Liver (tissue), 9 donors: ENCODE results near the gene SLC38A3. TPM values are rescaled to one million over a fixed set of nuclear protein-coding genes. Genes with fewer than 3 reads are reported as not detected.
"Not testable (repeated sequence)": the region's sequence is repeated elsewhere in the genome, so short reads cannot be mapped to it uniquely, and the experiment has no call there.

ENCODE experiments used
- DNase-seq: peaks from one replicate; pipeline ENCODE4 v3.0.0-alpha.2; 2017; ENCODE audit warnings: low spot score
- H3K27ac ChIP-seq, 2 donors: one replicate each; pipeline ENCODE4 v1.7.0; 2013; ENCODE audit warnings: inconsistent platforms in 2 of 2, low read length in 2 of 2, control low read depth in 1 of 2, low read depth in 1 of 2, mild to moderate bottlenecking in 1 of 2
- H3K27me3 ChIP-seq, 4 donors: one replicate each; pipeline versions ENCODE4 v1.6.1 to v1.7.0; 2013; ENCODE audit warnings: low read length in 3 of 4, inconsistent platforms in 1 of 4, mild to moderate bottlenecking in 1 of 4, moderate library complexity in 1 of 4; ENCODE audit not compliant: control insufficient read depth in 4 of 4, insufficient read depth in 4 of 4
- H3K36me3 ChIP-seq, 4 donors: one replicate each; pipeline versions ENCODE4 v1.6.1 to v1.7.0; 2013; ENCODE audit warnings: low read length in 3 of 4, mild to moderate bottlenecking in 3 of 4, low read depth in 1 of 4, moderate library complexity in 1 of 4; ENCODE audit not compliant: control insufficient read depth in 4 of 4, insufficient read depth in 3 of 4
- H3K4me1 ChIP-seq, 4 donors: one replicate each; pipeline versions ENCODE4 v1.6.1 to v1.7.0; 2013; ENCODE audit warnings: low read length in 3 of 4, mild to moderate bottlenecking in 3 of 4, moderate library complexity in 1 of 4; ENCODE audit not compliant: control insufficient read depth in 4 of 4, insufficient read depth in 4 of 4
- H3K4me3 ChIP-seq, 3 donors: one replicate each; pipeline versions ENCODE4 v1.6.1 to v1.7.0; 2013; ENCODE audit warnings: low read length in 3 of 3, control low read depth in 1 of 3, low read depth in 1 of 3, mild to moderate bottlenecking in 1 of 3
- H3K9ac ChIP-seq, 2 donors: one replicate each; pipeline ENCODE4 v1.7.0; 2013; ENCODE audit warnings: low read length in 2 of 2, mild to moderate bottlenecking in 2 of 2, moderate library complexity in 2 of 2, control low read depth in 1 of 2, low read depth in 1 of 2
- H3K9me3 ChIP-seq, 4 donors: one replicate each; pipeline versions ENCODE4 v1.6.1 to v1.7.0; 2013; ENCODE audit warnings: low read length in 3 of 4; ENCODE audit not compliant: control insufficient read depth in 4 of 4
- HNF4G ChIP-seq: IDR thresholded peaks from 2 replicates; pipeline ENCODE4 v1.6.1; 2016; ENCODE audit warnings: antibody characterized with exemption
- JUND ChIP-seq, 2 donors: IDR thresholded peaks; 2 replicates each; pipeline ENCODE4 v1.6.1; 2016; ENCODE audit warnings: antibody characterized with exemption in 2 of 2
- NR2F2 ChIP-seq: IDR thresholded peaks from 2 replicates; pipeline ENCODE4 v1.6.1; 2016; ENCODE audit warnings: antibody characterized with exemption
- RAD21 ChIP-seq, 2 donors: IDR thresholded peaks; 2 replicates each; pipeline ENCODE4 v1.6.1; 2016; ENCODE audit warnings: antibody characterized with exemption in 2 of 2, mild to moderate bottlenecking in 2 of 2
- RXRA ChIP-seq, 2 donors: IDR thresholded peaks; 2 replicates each; pipeline ENCODE4 v1.6.1; 2017 to 2018; ENCODE audit warnings: antibody characterized with exemption in 2 of 2, mild to moderate bottlenecking in 1 of 2
- TAF1 ChIP-seq: conservative IDR thresholded peaks from 2 replicates; pipeline ENCODE4 v1.6.1; 2016; ENCODE audit warnings: antibody characterized with exemption, mild to moderate bottlenecking
- WGBS: extraction: QIAGEN DNeasy Blood & Tissue Kit; methylation state at CpG from one replicate; pipeline ENCODE4 v1.1.7; 2013; 5-methylcytosine and 5-hydroxymethylcytosine counted together
- polyA plus RNA-seq, 2 donors: library from polyadenylated mRNA; stranded (reverse) in 1 of 2; unstranded in 1 of 2; fragments of 200-250 nt in 1 of 2; fragments of >200 nt in 1 of 2; fragmentation: Nextera tagmentation in 1 of 2; extraction: Ambion mirVana in 1 of 2; gene quantifications; one replicate each; pipeline versions ENCODE4 v1.2.1 to v1.2.3, GENCODE V29; 2013 to 2015
- total RNA-seq, 2 donors: library from RNA; depleted of rRNA; stranded (reverse); fragments of >200 nt; gene quantifications; one replicate each; pipeline ENCODE4 v1.2.3, GENCODE V29; 2014
- TF ChIP-seq, protein P1 (sequence below): fragments of 150-350 bp; IDR thresholded peaks from 2 replicates; pipeline ENCODE4 v1.5.1; 2017; ENCODE audit warnings: improper control_type of control experiment, low read depth, low read length; ENCODE audit not compliant: missing input control
- TF ChIP-seq, protein P2 (sequence below): IDR thresholded peaks from 2 replicates; pipeline ENCODE4 v1.6.1; 2016; ENCODE audit warnings: antibody characterized with exemption
- TF ChIP-seq, protein P3 (sequence below): IDR thresholded peaks from 2 replicates; pipeline ENCODE4 v1.6.1; 2016; ENCODE audit warnings: antibody characterized with exemption
- donor health status: healthy.
- donor health status: healthy.
- donor health status: healthy.
- donor health status: healthy.
- donor health status: healthy.

SLC38A3 gene
- total and polyA plus RNA-seq, 4 donors, result 98.1 to 180 (median 140) TPM

DNA sequence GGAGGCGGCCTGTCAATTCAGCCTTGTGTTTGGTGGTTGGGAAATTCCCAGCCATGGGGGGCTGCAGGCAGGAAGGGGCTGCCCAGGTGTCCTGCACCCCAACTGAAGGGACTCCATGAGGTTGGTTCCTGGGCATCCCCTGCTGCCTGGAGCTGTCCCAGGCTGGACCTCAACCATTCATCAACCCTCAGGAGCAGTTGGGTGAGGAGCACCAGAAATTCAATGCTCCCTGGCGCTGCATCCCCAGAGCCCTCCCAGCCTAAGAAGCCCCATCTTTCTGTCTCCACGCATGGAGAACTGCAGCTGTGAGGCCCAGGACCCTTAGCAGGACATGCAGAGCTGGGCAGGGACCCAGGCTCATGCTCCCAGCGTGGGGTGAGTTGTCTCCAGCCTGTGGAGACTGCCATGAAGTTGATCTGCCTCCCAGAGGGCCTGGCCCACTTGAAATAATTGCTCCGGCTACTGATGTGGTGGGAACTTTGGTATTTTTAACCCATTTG, 55.9 kb downstream of the SLC38A3 start:
- H3K27me3 ChIP-seq, result no peaks in the 10 kb centered on the region
- no peak overlapping the region for H3K9ac ChIP-seq
- H3K36me3 ChIP-seq, result peaks cover 11 to 19% (median 15%) of the 10 kb centered on the region in 4 donors
- TF ChIP-seq, protein P1, sequence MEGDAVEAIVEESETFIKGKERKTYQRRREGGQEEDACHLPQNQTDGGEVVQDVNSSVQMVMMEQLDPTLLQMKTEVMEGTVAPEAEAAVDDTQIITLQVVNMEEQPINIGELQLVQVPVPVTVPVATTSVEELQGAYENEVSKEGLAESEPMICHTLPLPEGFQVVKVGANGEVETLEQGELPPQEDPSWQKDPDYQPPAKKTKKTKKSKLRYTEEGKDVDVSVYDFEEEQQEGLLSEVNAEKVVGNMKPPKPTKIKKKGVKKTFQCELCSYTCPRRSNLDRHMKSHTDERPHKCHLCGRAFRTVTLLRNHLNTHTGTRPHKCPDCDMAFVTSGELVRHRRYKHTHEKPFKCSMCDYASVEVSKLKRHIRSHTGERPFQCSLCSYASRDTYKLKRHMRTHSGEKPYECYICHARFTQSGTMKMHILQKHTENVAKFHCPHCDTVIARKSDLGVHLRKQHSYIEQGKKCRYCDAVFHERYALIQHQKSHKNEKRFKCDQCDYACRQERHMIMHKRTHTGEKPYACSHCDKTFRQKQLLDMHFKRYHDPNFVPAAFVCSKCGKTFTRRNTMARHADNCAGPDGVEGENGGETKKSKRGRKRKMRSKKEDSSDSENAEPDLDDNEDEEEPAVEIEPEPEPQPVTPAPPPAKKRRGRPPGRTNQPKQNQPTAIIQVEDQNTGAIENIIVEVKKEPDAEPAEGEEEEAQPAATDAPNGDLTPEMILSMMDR, result no peak
- TF ChIP-seq, protein P2, sequence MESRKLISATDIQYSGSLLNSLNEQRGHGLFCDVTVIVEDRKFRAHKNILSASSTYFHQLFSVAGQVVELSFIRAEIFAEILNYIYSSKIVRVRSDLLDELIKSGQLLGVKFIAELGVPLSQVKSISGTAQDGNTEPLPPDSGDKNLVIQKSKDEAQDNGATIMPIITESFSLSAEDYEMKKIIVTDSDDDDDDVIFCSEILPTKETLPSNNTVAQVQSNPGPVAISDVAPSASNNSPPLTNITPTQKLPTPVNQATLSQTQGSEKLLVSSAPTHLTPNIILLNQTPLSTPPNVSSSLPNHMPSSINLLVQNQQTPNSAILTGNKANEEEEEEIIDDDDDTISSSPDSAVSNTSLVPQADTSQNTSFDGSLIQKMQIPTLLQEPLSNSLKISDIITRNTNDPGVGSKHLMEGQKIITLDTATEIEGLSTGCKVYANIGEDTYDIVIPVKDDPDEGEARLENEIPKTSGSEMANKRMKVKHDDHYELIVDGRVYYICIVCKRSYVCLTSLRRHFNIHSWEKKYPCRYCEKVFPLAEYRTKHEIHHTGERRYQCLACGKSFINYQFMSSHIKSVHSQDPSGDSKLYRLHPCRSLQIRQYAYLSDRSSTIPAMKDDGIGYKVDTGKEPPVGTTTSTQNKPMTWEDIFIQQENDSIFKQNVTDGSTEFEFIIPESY, result no peak
- peaks cover 5 to 28% (median 9%) of the 10 kb centered on the region in 4 donors for H3K4me1 ChIP-seq
- H3K27ac ChIP-seq, result peak overlapping the region; percentile 76 to 88
- DNase-seq, result no peak
- 88% methylated on average over 5 of the region's 5 CpGs for WGBS
- no peaks in the 10 kb centered on the region for H3K9me3 ChIP-seq
- H3K4me3 ChIP-seq, result no peak overlapping the region

DNA sequence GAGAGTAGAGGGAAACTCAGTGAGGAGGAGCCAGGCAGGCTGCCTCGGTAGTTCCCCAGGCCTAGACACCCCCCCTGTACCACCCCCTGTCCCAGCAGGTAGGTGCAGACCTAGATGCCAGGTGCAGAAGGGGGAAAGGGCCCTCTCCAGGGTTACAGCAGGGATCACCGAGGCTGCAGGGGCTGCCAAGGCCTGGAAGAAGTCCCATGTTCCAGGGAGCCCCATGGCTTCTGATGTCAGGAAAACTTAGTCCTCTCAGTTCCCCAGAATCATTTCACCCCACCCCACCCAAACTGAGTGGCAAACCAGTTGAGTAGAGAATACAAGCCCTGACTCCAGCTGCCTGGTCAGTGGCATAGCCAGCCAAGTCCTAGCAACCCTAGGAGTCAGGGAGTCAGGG, 56.4 kb downstream of the SLC38A3 start:
- TF ChIP-seq HNF4G, result no peak
- TF ChIP-seq, protein P3, sequence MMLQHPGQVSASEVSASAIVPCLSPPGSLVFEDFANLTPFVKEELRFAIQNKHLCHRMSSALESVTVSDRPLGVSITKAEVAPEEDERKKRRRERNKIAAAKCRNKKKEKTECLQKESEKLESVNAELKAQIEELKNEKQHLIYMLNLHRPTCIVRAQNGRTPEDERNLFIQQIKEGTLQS, result no peak
- H3K9me3 ChIP-seq, result no peaks in the 10 kb centered on the region
- no peaks in the 10 kb centered on the region for H3K27me3 ChIP-seq
- no peak for DNase-seq
- 86% methylated on average over 2 of the region's 2 CpGs for WGBS
- H3K36me3 ChIP-seq, result peaks cover 8 to 15% (median 11%) of the 10 kb centered on the region in 4 donors
- H3K27ac ChIP-seq, result no peak overlapping the region
- no peak overlapping the region for H3K4me3 ChIP-seq
- peaks cover 5 to 26% (median 9%) of the 10 kb centered on the region in 4 donors for H3K4me1 ChIP-seq
- no peak overlapping the region for H3K9ac ChIP-seq

DNA sequence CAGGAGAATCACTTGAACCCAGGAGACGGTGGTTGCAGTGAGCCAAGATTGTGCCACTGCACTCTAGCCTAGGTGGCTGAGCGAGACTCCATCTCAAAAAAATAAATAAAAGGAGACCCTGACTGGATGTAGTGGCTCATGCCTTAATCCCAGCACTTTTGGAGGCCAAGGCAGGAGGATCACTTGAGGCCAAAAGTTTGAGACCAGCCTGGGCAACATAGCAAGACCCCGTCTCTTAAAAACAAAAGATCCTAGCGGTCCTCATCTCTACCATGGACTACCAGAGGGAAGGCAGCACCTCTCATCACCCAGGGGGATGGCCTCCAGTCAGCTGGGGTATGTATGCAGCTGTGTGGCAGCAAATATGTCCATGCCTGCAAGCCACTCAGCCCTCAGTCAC, 57.1 kb downstream of the SLC38A3 start:
- not testable (repeated sequence) for H3K27me3 ChIP-seq, H3K4me3 ChIP-seq, H3K27ac ChIP-seq, DNase-seq, H3K36me3 ChIP-seq, H3K9me3 ChIP-seq, H3K9ac ChIP-seq
- 97% methylated on average over 4 of the region's 4 CpGs for WGBS
- peaks cover 5 to 31% (median 11%) of the 10 kb centered on the region in 4 donors for H3K4me1 ChIP-seq

DNA sequence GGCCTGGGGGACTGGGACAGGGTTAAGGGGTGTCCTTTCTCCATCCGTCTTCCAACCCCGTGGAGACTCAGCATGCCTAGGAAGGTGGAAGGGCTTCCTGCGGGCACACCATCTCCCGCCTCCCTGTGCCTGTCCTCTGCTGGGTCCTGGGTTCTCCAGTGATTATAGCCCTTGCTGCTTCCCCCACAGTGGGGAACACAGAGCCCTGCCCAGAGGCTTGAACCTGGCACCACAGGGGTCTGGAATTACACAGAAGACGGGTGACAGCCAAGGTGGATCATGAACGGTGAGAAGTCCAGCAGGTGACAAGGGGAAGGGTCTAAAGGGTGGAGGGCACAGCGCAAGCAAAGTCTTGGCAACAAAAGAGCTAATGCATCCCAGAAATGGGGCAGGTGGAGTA, 57.7 kb downstream of the SLC38A3 start:
- H3K9me3 ChIP-seq, result no peaks in the 10 kb centered on the region
- no peaks in the 10 kb centered on the region for H3K27me3 ChIP-seq
- no peak overlapping the region for H3K4me3 ChIP-seq
- TF ChIP-seq RXRA (IDR thresholded peaks at IDR 0.05) (no peak), RAD21 (IDR thresholded peaks at IDR 0.05) (no peak), NR2F2 (no peak), JUND (IDR thresholded peaks at IDR 0.05) (no peak), TAF1 (no peak)
- DNase-seq, result no peak
- WGBS, result 89% methylated on average over 7 of the region's 7 CpGs
- H3K36me3 ChIP-seq, result peaks cover 0 to 6% (median 4%) of the 10 kb centered on the region in 4 donors
- H3K27ac ChIP-seq, result no peak overlapping the region
- H3K9ac ChIP-seq, result no peak overlapping the region
- peaks cover 5 to 36% (median 13%) of the 10 kb centered on the region in 4 donors for H3K4me1 ChIP-seq
